Activated CD8-positive, alpha-beta T cell treated with anti-CD3 and anti-CD28 coated beads for 36 hours (primary cell): ENCODE measurements around the gene STUM. TPM values are rescaled to one million over a fixed set of nuclear protein-coding genes. Genes with fewer than 3 reads are reported as not detected.

ENCODE experiments used
- ATAC-seq: fragments of 200-7000 bp; cut with Tn5 transposase; one replicate; pipeline ENCODE4 v1.10.0; 2021; ENCODE audit warnings: mild to moderate bottlenecking, moderate library complexity
- CTCF ChIA-PET: fragments of 350-600 bp; sonication (Branson Sonifier 250); formaldehyde crosslinking; loops from one replicate; lab custom pipeline; 2021; ENCODE audit warnings: antibody characterized with exemption; lab: Charles Lee
- POLR2A ChIA-PET: fragments of 350-600 bp; sonication (Branson Sonifier 250); formaldehyde crosslinking; loops from one replicate; lab custom pipeline; 2021; ENCODE audit warnings: antibody characterized with exemption; lab: Charles Lee
- DNase-seq: peaks from one replicate; pipeline ENCODE4 v3.0.0-alpha.2; 2020
- H3K27ac Mint-ChIP-seq: one replicate; pipeline ENCODE4 v1.8.0; 2021; ENCODE audit warnings: mild to moderate bottlenecking, mixed read lengths
- H3K27me3 Mint-ChIP-seq: one replicate; pipeline ENCODE4 v1.8.0; 2021; ENCODE audit warnings: mixed read lengths
- H3K36me3 Mint-ChIP-seq: one replicate; pipeline ENCODE4 v1.8.0; 2021; ENCODE audit warnings: low read depth, mixed read lengths
- H3K4me1 Mint-ChIP-seq: one replicate; pipeline ENCODE4 v1.8.0; 2021; ENCODE audit warnings: low read depth, mixed read lengths
- H3K4me3 Mint-ChIP-seq: one replicate; pipeline ENCODE4 v1.8.0; 2021; ENCODE audit warnings: mild to moderate bottlenecking, moderate library complexity, mixed read lengths
- H3K9me3 Mint-ChIP-seq: one replicate; pipeline ENCODE4 v1.8.0; 2021; ENCODE audit warnings: mixed read lengths
- CTCF ChIP-seq: fragments of 200-600 bp; IDR thresholded peaks from one replicate; pipeline ENCODE4 v1.8.0; 2022; ENCODE audit warnings: antibody characterized with exemption, mild to moderate bottlenecking
- intact Hi-C: fragments of 100-400 bp; cut with micrococcal nuclease; formaldehyde crosslinking; loops from one replicate; pipeline ENCODE4 v1.10.0; 2022
- total RNA-seq, 2 experiments: library from RNA; stranded (reverse); gene quantifications; one replicate each; pipeline ENCODE4 v1.2.3, GENCODE V29; 2021

STUM gene
- total RNA-seq, 2 experiments from 2014 or later, result not detected

- intact Hi-C loops, result no loop called here
- H3K27ac Mint-ChIP-seq, result no peak overlapping the region
- no peak for TF ChIP-seq CTCF
- DNase-seq, result no peak
- no peak for ATAC-seq
- H3K36me3 Mint-ChIP-seq, result no peaks in the 10 kb centered on the region
- no peaks in the 10 kb centered on the region for H3K27me3 Mint-ChIP-seq
- no peaks in the 10 kb centered on the region for H3K9me3 Mint-ChIP-seq
- no peak overlapping the region for H3K4me3 Mint-ChIP-seq
- H3K4me1 Mint-ChIP-seq, result no peaks in the 10 kb centered on the region
- ChIA-PET POLR2A (no interaction called here), CTCF (no interaction called here)
Observed at GRCh38 chr1:226582966-226583365, 34.4 kb downstream of the STUM start.

- DNase-seq (no peak), ATAC-seq (no peak)
- ChIA-PET CTCF (interaction anchor here (2.5 kb wide), 1 partner anchor 24 kb away, joined by 8 read pairs; no protein-coding TSS in a partner anchor), POLR2A (no interaction called here)
- H3K36me3 Mint-ChIP-seq, result no peaks in the 10 kb centered on the region
- intact Hi-C loops, result no loop called here
- H3K27ac Mint-ChIP-seq, result no peak overlapping the region
- TF ChIP-seq CTCF, result no peak
- no peaks in the 10 kb centered on the region for H3K27me3 Mint-ChIP-seq
- no peaks in the 10 kb centered on the region for H3K9me3 Mint-ChIP-seq
- no peaks in the 10 kb centered on the region for H3K4me1 Mint-ChIP-seq
- no peak overlapping the region for H3K4me3 Mint-ChIP-seq
Observed at GRCh38 chr1:226584164-226584563, 35.6 kb downstream of the STUM start.

GRCh38 chr1:226586116-226586515 is 37.6 kb downstream of the STUM start:
- DNase-seq (no peak), ATAC-seq (no peak)
- Mint-ChIP-seq H3K27me3 (no peaks in the 10 kb centered on the region), H3K4me3 (no peak overlapping the region), H3K27ac (no peak overlapping the region), H3K9me3 (no peaks in the 10 kb centered on the region), H3K36me3 (no peaks in the 10 kb centered on the region), H3K4me1 (no peaks in the 10 kb centered on the region)
- CTCF ChIA-PET, result interaction anchor here (0.6 to 2.5 kb wide), 5 partner anchors 17 to 39 kb away, joined by 3 to 8 read pairs (median 3); no protein-coding TSS in a partner anchor
- no peak for TF ChIP-seq CTCF
- intact Hi-C loops, result no loop called here
- POLR2A ChIA-PET, result no interaction called here

- no peak for ATAC-seq
- intact Hi-C loops, result no loop called here
- no peak overlapping the region for H3K27ac Mint-ChIP-seq
Observed at GRCh38 chr1:226586650-226587422, 38.3 kb downstream of the STUM start.

More at GRCh38 chr1:226586650-226587422, 38.3 kb downstream of the STUM start:
- Mint-ChIP-seq H3K4me3 (no peak overlapping the region), H3K9me3 (no peaks in the 10 kb centered on the region), H3K36me3 (no peaks in the 10 kb centered on the region), H3K27me3 (no peaks in the 10 kb centered on the region), H3K4me1 (no peaks in the 10 kb centered on the region)
- CTCF ChIA-PET, result interaction anchor here (1.2 to 2.5 kb wide), 4 partner anchors 22 to 40 kb away, joined by 3 to 8 read pairs (median 4); no protein-coding TSS in a partner anchor
- TF ChIP-seq CTCF, result no peak
- POLR2A ChIA-PET, result no interaction called here
- no peak for DNase-seq
